OCI-LY3 (cell line): Measurements from ENCODE around the gene CETP.

Experiments
- H2AFZ ChIP-seq: fragments of 200-600, 300-600 bp; shearing (Covaris generic); 2 replicates; pipeline ENCODE4 v1.6.0; 2014; ENCODE audit warnings: antibody characterized with exemption, low read depth, low read length
- H3K27ac ChIP-seq: fragments of 200-600, 300-600 bp; sonication (generic); 2 replicates; pipeline ENCODE4 v1.5.1; 2014; ENCODE audit warnings: mild to moderate bottlenecking, low read length, moderate library complexity, mixed read lengths
- H3K27me3 ChIP-seq: fragments of 200-600, 300-600 bp; sonication (generic); 2 replicates; pipeline ENCODE4 v1.6.1; 2014; ENCODE audit warnings: low read depth, low read length, mixed read lengths
- H3K36me3 ChIP-seq: fragments of 200-600, 300-600 bp; sonication (generic); replicated peaks from 2 replicates; pipeline ENCODE3; 2014; ENCODE audit warnings: low read depth, low read length, mixed read lengths
- H3K4me1 ChIP-seq: fragments of 300-600, 200-600 bp; sonication (generic); 2 replicates; pipeline ENCODE4 v1.6.1; 2014; ENCODE audit warnings: low read length, mixed read lengths
- H3K4me2 ChIP-seq: fragments of 200-600, 300-600 bp; sonication (generic); 2 replicates; pipeline ENCODE4 v1.6.1; 2014; ENCODE audit warnings: low read length, mixed read lengths
- H3K4me3 ChIP-seq: fragments of 300-600, 200-600 bp; sonication (generic); 2 replicates; pipeline ENCODE4 v1.5.1; 2014; ENCODE audit warnings: antibody characterized with exemption, mild to moderate bottlenecking, low read length, moderate library complexity
- H3K79me2 ChIP-seq: fragments of 300-600, 200-600 bp; shearing (Covaris generic); 2 replicates; pipeline ENCODE4 v1.6.1; 2014; ENCODE audit warnings: mild to moderate bottlenecking, low read length, mixed read lengths
- H3K9ac ChIP-seq: fragments of 300-600, 200-600 bp; shearing (Covaris generic); 2 replicates; pipeline ENCODE4 v1.6.0; 2014; ENCODE audit warnings: mild to moderate bottlenecking, low read length, moderate library complexity
- H3K9me3 ChIP-seq: fragments of 200-600, 300-600 bp; shearing (Covaris generic); 2 replicates; pipeline ENCODE4 v1.6.1; 2014; ENCODE audit warnings: low read length, mixed read lengths; ENCODE audit not compliant: insufficient read depth
- H4K20me1 ChIP-seq: fragments of 200-600, 300-600 bp; sonication (generic); 2 replicates; pipeline ENCODE4 v1.6.1; 2016; ENCODE audit warnings: low read length, mixed read lengths; ENCODE audit not compliant: insufficient read depth
- CTCF ChIP-seq: fragments of 200-600, 300-600 bp; sonication (generic); IDR thresholded peaks from 2 replicates; pipeline ENCODE4 v1.5.1; 2014; ENCODE audit warnings: antibody characterized with exemption, low read length, low read depth
- EZH2phosphoT487 ChIP-seq: fragments of 200-600 bp; shearing (Covaris generic); IDR thresholded peaks from 2 replicates; pipeline ENCODE4 v1.6.1; 2018; ENCODE audit warnings: antibody characterized with exemption, mixed run types, low read depth

Gene CETP

GRCh38 chr16:56983211-56983751 is 21.5 kb downstream of the CETP start:
- Histone ChIP-seq H2AFZ (no peak overlapping the region), H3K27ac (no peak overlapping the region), H3K9me3 (no peaks in the 10 kb centered on the region), H3K79me2 (0 out of 2 replicates have a peak, but pooled peaks cover 1% of the 10 kb centered on the region), H3K36me3 (no peaks in the 10 kb centered on the region), H3K27me3 (no peaks in the 10 kb centered on the region), H3K4me3 (no peak overlapping the region), H3K9ac (no peak overlapping the region), H3K4me2 (no peak overlapping the region), H4K20me1 (no peaks in the 10 kb centered on the region), H3K4me1 (peaks cover 5% of the 10 kb centered on the region; the same call in 1 of the 2 replicates)
- TF ChIP-seq EZH2phosphoT487 = no peak

GRCh38 chr16:56984639-56985038 is 22.9 kb downstream of the CETP start:
- Histone ChIP-seq H2AFZ (no peak overlapping the region), H3K27me3 (no peaks in the 10 kb centered on the region), H4K20me1 (no peaks in the 10 kb centered on the region), H3K9ac (no peak overlapping the region), H3K79me2 (peaks cover 12% of the 10 kb centered on the region; the same call in 1 of the 2 replicates), H3K4me2 (no peak overlapping the region), H3K4me1 (peaks cover 10% of the 10 kb centered on the region; the same call in 1 of the 2 replicates), H3K9me3 (no peaks in the 10 kb centered on the region), H3K27ac (no peak overlapping the region), H3K36me3 (no peaks in the 10 kb centered on the region), H3K4me3 (no peak overlapping the region)
- TF ChIP-seq EZH2phosphoT487 = no peak
- TF ChIP-seq CTCF = no peak

GRCh38 chr16:56985288-56985961 is 23.7 kb downstream of the CETP start:
- Histone ChIP-seq H3K4me1 (peaks cover 11% of the 10 kb centered on the region), H3K9me3 (no peaks in the 10 kb centered on the region), H3K4me2 (no peak overlapping the region), H3K4me3 (no peak overlapping the region), H3K9ac (no peak overlapping the region), H3K27me3 (no peaks in the 10 kb centered on the region), H4K20me1 (no peaks in the 10 kb centered on the region), H3K27ac (no peak overlapping the region), H2AFZ (no peak overlapping the region), H3K79me2 (peaks cover 20% of the 10 kb centered on the region), H3K36me3 (no peaks in the 10 kb centered on the region)
- TF ChIP-seq EZH2phosphoT487 (no peak), CTCF (no peak)

GRCh38 chr16:56985962-56986360 is 24.2 kb downstream of the CETP start:
- Histone ChIP-seq H3K4me2 (no peak overlapping the region), H3K27me3 (no peaks in the 10 kb centered on the region), H4K20me1 (no peaks in the 10 kb centered on the region), H2AFZ (no peak overlapping the region), H3K9ac (no peak overlapping the region), H3K79me2 (peaks cover 25% of the 10 kb centered on the region), H3K27ac (no peak overlapping the region), H3K4me1 (peaks cover 16% of the 10 kb centered on the region), H3K9me3 (no peaks in the 10 kb centered on the region), H3K4me3 (no peak overlapping the region), H3K36me3 (peaks cover 1% of the 10 kb centered on the region)
- TF ChIP-seq CTCF = no peak
- no peak for TF ChIP-seq EZH2phosphoT487
